B cell (primary cell): Measurements from ENCODE around the gene ULBP1. TPM values are rescaled to one million over a fixed set of nuclear protein-coding genes. Genes with fewer than 3 reads are reported as not detected.
"Not testable (repeated sequence)": the region's sequence is repeated elsewhere in the genome, so short reads cannot be mapped to it uniquely, and the experiment has no call there.

ENCODE experiments used
- ATAC-seq: fragments of 200-7000 bp; cut with Tn5 transposase; one replicate; pipeline ENCODE4 v1.10.0; 2021; ENCODE audit warnings: low read depth, mild to moderate bottlenecking, moderate number of reproducible peaks, moderate library complexity
- CTCF ChIA-PET: fragments of 350-600 bp; sonication (Branson Sonifier 250); formaldehyde crosslinking; loops from one replicate; lab custom pipeline; 2021; ENCODE audit warnings: antibody characterized with exemption, inconsistent platforms; lab: Charles Lee
- POLR2A ChIA-PET: fragments of 350-600 bp; sonication (Branson Sonifier 250); formaldehyde crosslinking; loops from one replicate; lab custom pipeline; 2021; ENCODE audit warnings: antibody characterized with exemption; lab: Charles Lee
- DNase-seq: peaks from one replicate; pipeline ENCODE4 v3.0.0; 2013
- H2AFZ ChIP-seq: 2 replicates; pipeline ENCODE4 v1.6.1; 2012; ENCODE audit warnings: mild to moderate bottlenecking, low read depth, low read length; ENCODE audit not compliant: insufficient read depth, poor library complexity, severe bottlenecking
- H3K27ac ChIP-seq, 2 donors: 1 replicate in 1 of 2; 2 replicates in 1 of 2; pipeline ENCODE4 v1.5.1; 2012 to 2013; ENCODE audit warnings: low read length in 2 of 2, mild to moderate bottlenecking in 2 of 2, moderate library complexity in 1 of 2
- H3K27me3 ChIP-seq, 4 experiments: fragments of 200-600 bp in 1 of 4; sonication (generic) in 1 of 4; replicated peaks in 1 of 4; 1 replicate in 2 of 4; 2 replicates in 2 of 4; pipeline versions ENCODE4 v1.6.1 to v1.7.0; 2013 to 2016; ENCODE audit warnings: low read length in 3 of 4, mild to moderate bottlenecking in 2 of 4, mixed read lengths in 1 of 4, moderate library complexity in 1 of 4; ENCODE audit not compliant: insufficient read depth in 4 of 4, control insufficient read depth in 3 of 4; ENCODE audit errors: control extremely low read depth in 1 of 4
- H3K36me3 ChIP-seq, 2 experiments: replicated peaks in 1 of 2; 1 replicate in 1 of 2; 2 replicates in 1 of 2; pipeline versions ENCODE4 v1.6.1 to v1.7.1; 2013; ENCODE audit warnings: low read length in 1 of 2; ENCODE audit not compliant: insufficient read depth in 2 of 2, control insufficient read depth in 1 of 2; ENCODE audit errors: control extremely low read depth in 1 of 2, extremely low read depth in 1 of 2
- H3K4me1 ChIP-seq, 2 donors: fragments of 200-600 bp in 1 of 2; sonication (generic) in 1 of 2; 1 replicate in 1 of 2; 2 replicates in 1 of 2; pipeline versions ENCODE4 v1.5.1 to v1.6.1; 2013 to 2017; ENCODE audit warnings: low read length in 2 of 2; ENCODE audit not compliant: control insufficient read depth in 2 of 2, insufficient read depth in 2 of 2
- H3K4me2 ChIP-seq: replicated peaks from 2 replicates; pipeline ENCODE3; 2012; ENCODE audit warnings: mild to moderate bottlenecking, low read depth, low read length; ENCODE audit not compliant: poor library complexity, severe bottlenecking
- H3K4me3 ChIP-seq, 5 experiments: fragments of 200-600 bp in 1 of 5; sonication (generic) in 1 of 5; 1 replicate in 3 of 5; 2 replicates in 2 of 5; pipeline versions ENCODE4 v1.5.1 to v1.7.0; 2011 to 2016; ENCODE audit warnings: low read length in 4 of 5, mild to moderate bottlenecking in 4 of 5, low read depth in 2 of 5, control low read depth in 1 of 5, moderate library complexity in 1 of 5; ENCODE audit not compliant: insufficient read depth in 1 of 5; ENCODE audit errors: control extremely low read depth in 1 of 5, extremely low read depth in 1 of 5
- H3K79me2 ChIP-seq: fragments of 200-600 bp; sonication (generic); one replicate; pipeline ENCODE4 v1.6.0; 2016; ENCODE audit warnings: low read length; ENCODE audit not compliant: control insufficient read depth, insufficient read depth
- H3K9ac ChIP-seq: fragments of 200-600 bp; sonication (generic); 2 replicates; pipeline ENCODE4 v1.6.1; 2017; ENCODE audit warnings: mild to moderate bottlenecking, low read length, moderate library complexity
- H3K9me3 ChIP-seq, 3 donors: one replicate each; pipeline versions ENCODE4 v1.6.1 to v1.7.1; 2013; ENCODE audit warnings: low read length in 2 of 3; ENCODE audit not compliant: control insufficient read depth in 2 of 3, insufficient read depth in 1 of 3; ENCODE audit errors: control extremely low read depth in 1 of 3
- H4K20me1 ChIP-seq: 2 replicates; pipeline ENCODE4 v1.6.0; 2012; ENCODE audit warnings: mild to moderate bottlenecking, low read length; ENCODE audit not compliant: insufficient read depth, control insufficient read depth, poor library complexity, severe bottlenecking
- H3K27ac Mint-ChIP-seq: one replicate; pipeline ENCODE4 v1.8.0; 2021; ENCODE audit warnings: mixed read lengths
- H3K27me3 Mint-ChIP-seq: one replicate; pipeline ENCODE4 v1.8.0; 2021; ENCODE audit warnings: mixed read lengths
- H3K4me1 Mint-ChIP-seq: one replicate; pipeline ENCODE4 v1.8.0; 2021; ENCODE audit warnings: mixed read lengths
- H3K4me3 Mint-ChIP-seq: one replicate; pipeline ENCODE4 v1.8.0; 2021; ENCODE audit warnings: mixed read lengths
- H3K9me3 Mint-ChIP-seq: one replicate; pipeline ENCODE4 v1.8.0; 2022; ENCODE audit warnings: mixed read lengths; ENCODE audit not compliant: insufficient read depth
- CTCF ChIP-seq: fragments of 200-600 bp; IDR thresholded peaks from one replicate; pipeline ENCODE4 v1.8.0; 2022; ENCODE audit warnings: antibody characterized with exemption, mild to moderate bottlenecking
- EZH2 ChIP-seq: IDR thresholded peaks from 2 replicates; pipeline ENCODE4 v1.6.1; 2012; ENCODE audit warnings: borderline replicate concordance, low read depth, mild to moderate bottlenecking, moderate library complexity, low read length; ENCODE audit not compliant: insufficient read depth, poor library complexity, severe bottlenecking
- WGBS: methylation state at CpG from one replicate; pipeline ENCODE4 v1.1.5; 2013; ENCODE audit warnings: missing lambda C conversion rate; ENCODE audit not compliant: insufficient coverage; 5-methylcytosine and 5-hydroxymethylcytosine counted together
- intact Hi-C: fragments of 100-400 bp; cut with micrococcal nuclease; formaldehyde crosslinking; loops from one replicate; pipeline ENCODE4 v1.10.0; 2022
- polyA plus RNA-seq: library from polyadenylated mRNA; depleted of rRNA; stranded (reverse); fragments of >200 nt; gene quantifications from 2 replicates; pipeline ENCODE4 v1.2.3, GENCODE V29; 2012
- total RNA-seq, 2 donors: library from RNA; stranded (reverse); fragments of 120-200 nt in 1 of 2; gene quantifications; 1 replicate in 1 of 2; 2 replicates in 1 of 2; pipeline versions ENCODE4 v1.2.3 to v1.2.4, GENCODE V29; 2013 to 2022

ULBP1 gene
- total and polyA plus RNA-seq, 2 donors (not counting 1 experiment from before 2014, with no cell fraction given): 0.04 to 0.12 TPM

- CTCF ChIA-PET: no interaction called here
- Histone ChIP-seq H3K27me3 (peaks cover 0 to 68% (median 19%) of the 10 kb centered on the region in 4 experiments), H2AFZ (no peak overlapping the region), H3K4me2 (no peak overlapping the region), H3K4me3 (no peak overlapping the region), H3K36me3 (no peaks in the 10 kb centered on the region), H3K4me1 (peaks cover 9 to 14% of the 10 kb centered on the region in 2 donors), H4K20me1 (no peaks in the 10 kb centered on the region), H3K9ac (no peak overlapping the region), H3K27ac (no peak overlapping the region), H3K9me3 (peaks cover 0 to 18% (median 0%) of the 10 kb centered on the region in 3 donors), H3K79me2 (no peaks in the 10 kb centered on the region)
- 55% methylated on average over 1 of the region's 2 CpGs for WGBS
- Mint-ChIP-seq H3K4me3 (no peak overlapping the region), H3K9me3 (no peaks in the 10 kb centered on the region), H3K27ac (no peak overlapping the region), H3K4me1 (peaks cover 12% of the 10 kb centered on the region), H3K27me3 (peaks cover 88% of the 10 kb centered on the region)
- POLR2A ChIA-PET: no interaction called here
- DNase-seq: no peak
- TF ChIP-seq EZH2 (no peak), CTCF (no peak)
- ATAC-seq: no peak
- intact Hi-C loops: no loop called here
Measured at GRCh38 chr6:149969635-149970034, 5.9 kb downstream of the ULBP1 start.

- intact Hi-C loops, H3K9me3 Mint-ChIP-seq, H3K4me3 ChIP-seq, H3K4me3 Mint-ChIP-seq, H3K9me3 ChIP-seq, H3K36me3 ChIP-seq, H3K27ac ChIP-seq, H3K27ac Mint-ChIP-seq, H3K4me2 ChIP-seq, H4K20me1 ChIP-seq, H3K9ac ChIP-seq, H3K4me1 Mint-ChIP-seq, CTCF ChIA-PET, H3K4me1 ChIP-seq, DNase-seq, H3K79me2 ChIP-seq, POLR2A ChIA-PET, H2AFZ ChIP-seq: not testable (repeated sequence)
- H3K27me3 Mint-ChIP-seq: peaks cover 71% of the 10 kb centered on the region
- peak; percentile 54 for ATAC-seq
- 72% methylated on average over 2 of the region's 6 CpGs for WGBS
- H3K27me3 ChIP-seq: peaks cover 0 to 54% (median 21%) of the 10 kb centered on the region in 4 experiments
Measured at GRCh38 chr6:149974394-149974793, 10.7 kb downstream of the ULBP1 start.
